Panc1 (cell line): ENCODE results near the gene CLMN.

Experiments used
- CTCF ChIP-seq: fragments of 450-650 bp; IDR thresholded peaks from 2 replicates; pipeline ENCODE4 v1.5.1; 2017; ENCODE audit warnings: mild to moderate bottlenecking
- POLR2AphosphoS5 ChIP-seq: IDR thresholded peaks from 2 replicates; pipeline ENCODE4 v1.6.1; 2012; ENCODE audit warnings: mild to moderate bottlenecking, low read depth, low read length, moderate library complexity
- REST ChIP-seq, 2 experiments: IDR thresholded peaks; 2 replicates each; pipeline ENCODE4 v1.6.1; 2011 to 2012; ENCODE audit warnings: low read depth in 2 of 2, control low read depth in 1 of 2, low read length in 1 of 2, mild to moderate bottlenecking in 1 of 2, moderate library complexity in 1 of 2; ENCODE audit not compliant: insufficient read depth in 1 of 2
- TCF7L2 ChIP-seq: IDR thresholded peaks from 2 replicates; pipeline ENCODE4 v1.6.1; 2011; ENCODE audit warnings: mild to moderate bottlenecking, low read depth, low read length, inconsistent platforms

- no peak for TF ChIP-seq CTCF
- TF ChIP-seq REST (IDR thresholded peaks at IDR 0.05; ENCODE audit: insufficient read depth in 1 of 2, low read depth in 2 of 2, low read length in 1 of 2): no peak
- no peak for TF ChIP-seq POLR2AphosphoS5
- no peak for TF ChIP-seq TCF7L2
These were observed 32.8 kb upstream of the CLMN start for GRCh38 chr14:95352481-95352880.
